K562 (cell line): ENCODE measurements around the gene KDM2B. TPM values are rescaled to one million over a fixed set of nuclear protein-coding genes. Genes with fewer than 3 reads are reported as not detected.

Experiments used
- ATAC-seq: fragments of 200-7000 bp; cut with Tn5 transposase; 3 replicates; pipeline ENCODE4 v1.9.1; 2020; ENCODE audit warnings: moderate library complexity
- BruUV-seq: library from RNA; stranded (reverse); fragments of 400-500 nt; replicated peaks from 2 replicates; lab custom pipeline; 2021; lab: Mats Ljungman, UMichigan
- CTCF ChIA-PET: fragments of 300-600 bp; formaldehyde crosslinking; extraction: SDS; loops from one replicate; lab custom pipeline; 2021; ENCODE audit warnings: low intra/inter-chr PET ratio; lab: Yijun Ruan, JAX
- POLR2A ChIA-PET: fragments of 300-600, 350-650 bp; sonication (Branson Sonifier 250); formaldehyde crosslinking; extraction: SDS; loops from one replicate; lab custom pipeline; 2021; ENCODE audit warnings: antibody characterized with exemption, inconsistent platforms; lab: Yijun Ruan, JAX
- DNase-seq, 4 experiments: peaks; one replicate each; pipeline versions ENCODE4 v3.0.0 to v3.0.0-alpha.2; 2011 to 2018; ENCODE audit warnings: low spot score in 3 of 4, mixed read lengths in 3 of 4; ENCODE audit errors: extremely low read depth in 1 of 4
- FAIRE-seq: peaks from 2 replicates; lab custom pipeline; 2011; peaks lifted over from hg19 to GRCh38; lab: Jason Lieb, UNC
- H2AFZ ChIP-seq: 2 replicates; pipeline ENCODE4 v1.6.0; 2011; ENCODE audit warnings: low read depth, low read length, control low read depth, inconsistent platforms
- H3K27ac ChIP-seq: fragments of 200-600 bp; 3 replicates; pipeline ENCODE4 v1.8.0; 2011; ENCODE audit warnings: low read depth, mild to moderate bottlenecking, control low read depth, inconsistent platforms, low read length, moderate library complexity, mixed read lengths; ENCODE audit errors: extremely low read depth
- H3K27me3 ChIP-seq, 2 experiments: fragments of 300-600 bp in 1 of 2; 2 replicates in 1 of 2; 3 replicates in 1 of 2; pipeline versions ENCODE4 v1.6.0 to v1.8.0; 2011; ENCODE audit warnings: inconsistent platforms in 2 of 2, low read length in 2 of 2, mild to moderate bottlenecking in 1 of 2, mixed read lengths in 1 of 2, moderate library complexity in 1 of 2; ENCODE audit not compliant: control insufficient read depth in 2 of 2, insufficient read depth in 2 of 2
- H3K36me3 ChIP-seq: fragments of 300-600 bp; 3 replicates; pipeline ENCODE4 v1.8.0; 2011; ENCODE audit warnings: mild to moderate bottlenecking, low read length, inconsistent platforms; ENCODE audit not compliant: control insufficient read depth, insufficient read depth
- H3K4me1 ChIP-seq, 2 experiments: fragments of 200-600 bp in 1 of 2; replicated peaks in 1 of 2; 2 replicates in 1 of 2; 3 replicates in 1 of 2; pipeline versions ENCODE4 v1.5.1 to v1.8.0; 2011; ENCODE audit warnings: inconsistent platforms in 2 of 2, low read length in 2 of 2, mild to moderate bottlenecking in 1 of 2, mixed read lengths in 1 of 2, moderate library complexity in 1 of 2; ENCODE audit not compliant: control insufficient read depth in 2 of 2, insufficient read depth in 2 of 2
- H3K4me2 ChIP-seq: 2 replicates; pipeline ENCODE4 v1.6.1; 2011; ENCODE audit warnings: low read length, control low read depth, inconsistent platforms, mixed read lengths; ENCODE audit not compliant: insufficient read depth
- H3K4me3 ChIP-seq: fragments of 200-600 bp; sonication (generic), shearing (Covaris generic); 2 replicates; pipeline ENCODE4 v1.5.1; 2016; ENCODE audit warnings: control low read depth, inconsistent platforms
- H3K79me2 ChIP-seq: fragments of 200-600 bp; 3 replicates; pipeline ENCODE4 v1.8.0; 2011; ENCODE audit warnings: low read length, inconsistent platforms; ENCODE audit not compliant: control insufficient read depth, insufficient read depth
- H3K9ac ChIP-seq, 2 experiments: 2 replicates each; pipeline versions ENCODE4 v1.6.0 to v1.6.1; 2011; ENCODE audit warnings: low read depth in 2 of 2, low read length in 2 of 2, control low read depth in 1 of 2, inconsistent platforms in 1 of 2, mild to moderate bottlenecking in 1 of 2, mixed read lengths in 1 of 2; ENCODE audit not compliant: insufficient read depth in 1 of 2
- H3K9me1 ChIP-seq: one replicate; pipeline ENCODE4 v1.6.0; 2011; ENCODE audit warnings: inconsistent platforms, mild to moderate bottlenecking, low read length, moderate library complexity; ENCODE audit not compliant: control insufficient read depth, insufficient read depth
- H3K9me3 ChIP-seq: replicated peaks from 2 replicates; pipeline ENCODE4 v1.5.1; 2011; ENCODE audit warnings: low read depth, low read length, inconsistent platforms; ENCODE audit not compliant: control insufficient read depth, insufficient read depth
- H4K20me1 ChIP-seq: replicated peaks from 2 replicates; pipeline ENCODE4 v1.6.1; 2011; ENCODE audit warnings: low read length, inconsistent platforms, mixed read lengths; ENCODE audit not compliant: control insufficient read depth, insufficient read depth
- RAD51 ChIP-seq: fragments of 450-650 bp; IDR thresholded peaks from 2 replicates; pipeline ENCODE4 v1.7.1; 2016; ENCODE audit warnings: low read depth, mild to moderate bottlenecking, borderline replicate concordance
- ZBTB7A ChIP-seq: IDR thresholded peaks from 2 replicates; pipeline ENCODE4 v1.6.1; 2011; ENCODE audit warnings: low read depth, mild to moderate bottlenecking, low read length, moderate library complexity, borderline replicate concordance; ENCODE audit not compliant: control insufficient read depth
- ZNF316 ChIP-seq: fragments of 450-650 bp; IDR thresholded peaks from 2 replicates; pipeline ENCODE4 v1.6.1; 2016
- WGBS: fragments of 100-300 bp; shearing (Covaris generic); methylation state at CpG from one replicate; pipeline ENCODE4 v1.1.6; 2016; ENCODE audit warnings: low coverage, mixed read lengths; ENCODE audit not compliant: insufficient coverage; ENCODE audit errors: missing lambda C conversion rate; 5-methylcytosine and 5-hydroxymethylcytosine counted together
- in situ Hi-C: fragments of 300-500 bp; cut with MboI; formaldehyde crosslinking; loops from 4 replicates; pipeline ENCODE4 v1.15.0; 2018; ENCODE audit warnings: inconsistent platforms, mixed read lengths
- intact Hi-C: fragments of 100-400 bp; cut with micrococcal nuclease; formaldehyde crosslinking; loops from 2 replicates; pipeline ENCODE4 v1.14.2; 2022
- polyA plus RNA-seq, 8 experiments: library from polyadenylated mRNA; depleted of rRNA in 4 of 8; stranded (reverse) in 5 of 8; unstranded in 3 of 8; fragments of >200 nt; fragmentation: Nextera tagmentation in 2 of 8; fragmentation: Illumina TruSeq in 1 of 8; extraction: Ambion mirVana in 2 of 8; extraction: Trizol in 1 of 8; gene quantifications; 2 replicates each; pipeline versions ENCODE4 v1.2.1 to v1.2.3, GENCODE V29; 2011 to 2014; ENCODE audit warnings: inconsistent platforms in 1 of 8, missing spikeins in 1 of 8
- total RNA-seq, 7 experiments: library from RNA; depleted of rRNA in 6 of 7; stranded (reverse); fragments of >200 nt in 6 of 7; fragmentation: Illumina TruSeq in 2 of 7; extraction: Trizol in 2 of 7; gene quantifications; 2 replicates each; pipeline versions ENCODE4 v1.2.1 to v1.2.3, GENCODE V29; 2011 to 2021; ENCODE audit warnings: low replicate concordance in 1 of 7
- TF ChIP-seq, protein P1 (sequence below): sonication (generic); formaldehyde crosslinking; IDR thresholded peaks from 2 replicates; pipeline ENCODE4 v1.8.0; 2022; ENCODE audit warnings: mild to moderate bottlenecking, missing genetic modification reagents
- TF ChIP-seq, protein P2 (sequence below): fragments of 250-450 bp; sonication (Bioruptor Pico); IDR thresholded peaks from 2 replicates; pipeline ENCODE4 v1.4.0; 2020

KDM2B gene
- total and polyA plus RNA-seq, 9 of the 15 experiments (the other 6 are each of a cell fraction or from before 2014, with no cell fraction given), result 7.4 to 50.5 (median 22.5) TPM

DNA sequence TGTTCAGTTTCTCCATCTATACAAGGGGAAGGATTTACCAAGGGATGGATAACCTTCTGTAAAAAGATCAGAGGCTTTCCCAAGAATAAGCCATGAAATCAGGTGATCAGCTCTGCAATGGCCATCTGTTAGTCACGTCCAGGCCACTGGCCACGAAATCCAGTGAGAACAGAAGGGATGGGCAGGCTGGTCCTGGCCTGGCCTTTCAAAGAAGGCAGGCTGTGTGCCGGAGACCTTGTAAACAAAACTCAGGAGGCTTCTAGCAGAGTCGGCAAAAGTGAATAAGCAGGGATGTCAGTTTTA, 112.4 kb downstream of the KDM2B start:
- FAIRE-seq (peak; percentile 67), DNase-seq (no peak), ATAC-seq (no peak)
- peaks cover 14 to 32% of the 10 kb centered on the region in 2 experiments for H3K4me1 ChIP-seq
- no TSS peak for BruUV-seq
- no peak overlapping the region for H3K9ac ChIP-seq
- 75% methylated on average over 4 of the region's 4 CpGs for WGBS
- in situ Hi-C loops (no loop called here), intact Hi-C loops (no loop called here)
- H3K9me3 ChIP-seq, result no peaks in the 10 kb centered on the region
- ChIA-PET POLR2A (interaction anchor here (0.6 to 1.3 kb wide), 7 partner anchors 9 to 912 kb away, joined by 3 to 9 read pairs (median 3); partner anchors contain the start of gene ANAPC5), CTCF (no interaction called here)
- H3K79me2 ChIP-seq, result peaks cover 30% of the 10 kb centered on the region
- no peak overlapping the region for H3K4me2 ChIP-seq
- peaks cover 16% of the 10 kb centered on the region; the same call in 2 of the 3 replicates for H3K36me3 ChIP-seq
- peaks cover 10% of the 10 kb centered on the region for H4K20me1 ChIP-seq
- H3K27ac ChIP-seq, result no peak overlapping the region
- H3K4me3 ChIP-seq, result no peak overlapping the region
- TF ChIP-seq ZNF316 (peak; percentile 20; the same call in 1 of the 2 replicates), ZBTB7A (no peak), RAD51 (no peak)
- TF ChIP-seq, protein P1, sequence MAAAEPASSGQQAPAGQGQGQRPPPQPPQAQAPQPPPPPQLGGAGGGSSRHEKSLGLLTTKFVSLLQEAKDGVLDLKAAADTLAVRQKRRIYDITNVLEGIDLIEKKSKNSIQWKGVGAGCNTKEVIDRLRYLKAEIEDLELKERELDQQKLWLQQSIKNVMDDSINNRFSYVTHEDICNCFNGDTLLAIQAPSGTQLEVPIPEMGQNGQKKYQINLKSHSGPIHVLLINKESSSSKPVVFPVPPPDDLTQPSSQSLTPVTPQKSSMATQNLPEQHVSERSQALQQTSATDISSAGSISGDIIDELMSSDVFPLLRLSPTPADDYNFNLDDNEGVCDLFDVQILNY (CRISPR knock-in tag), result no peak
- TF ChIP-seq, protein P2, sequence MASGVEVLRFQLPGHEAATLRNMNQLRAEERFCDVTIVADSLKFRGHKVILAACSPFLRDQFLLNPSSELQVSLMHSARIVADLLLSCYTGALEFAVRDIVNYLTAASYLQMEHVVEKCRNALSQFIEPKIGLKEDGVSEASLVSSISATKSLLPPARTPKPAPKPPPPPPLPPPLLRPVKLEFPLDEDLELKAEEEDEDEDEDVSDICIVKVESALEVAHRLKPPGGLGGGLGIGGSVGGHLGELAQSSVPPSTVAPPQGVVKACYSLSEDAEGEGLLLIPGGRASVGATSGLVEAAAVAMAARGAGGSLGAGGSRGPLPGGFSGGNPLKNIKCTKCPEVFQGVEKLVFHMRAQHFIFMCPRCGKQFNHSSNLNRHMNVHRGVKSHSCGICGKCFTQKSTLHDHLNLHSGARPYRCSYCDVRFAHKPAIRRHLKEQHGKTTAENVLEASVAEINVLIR, result no peak
- H3K9me1 ChIP-seq, result no peaks in the 10 kb centered on the region
- H3K27me3 ChIP-seq, result no peaks in the 10 kb centered on the region
- no peak overlapping the region for H2AFZ ChIP-seq
